Adrenal gland (tissue), 12 donors: Measurements from ENCODE around the gene CPOX. TPM values are rescaled to one million over a fixed set of nuclear protein-coding genes. Genes with fewer than 3 reads are reported as not detected.

ENCODE experiments used
- DNase-seq, 7 donors: peaks; one replicate each; pipeline ENCODE4 v3.0.0-alpha.2; 2019 to 2020
- H3K27ac ChIP-seq, 5 donors: fragments of 200-600 bp; sonication (generic) in 4 of 5; 1 replicate in 3 of 5; 2 replicates in 2 of 5; pipeline versions ENCODE4 v1.5.1 to v1.8.0; 2016 to 2020; ENCODE audit warnings: mild to moderate bottlenecking in 1 of 5
- H3K27me3 ChIP-seq: fragments of 200-600 bp; 2 replicates; pipeline ENCODE4 v1.8.0; 2021
- H3K36me3 ChIP-seq, 2 donors: fragments of 200-600 bp; replicated peaks in 1 of 2; 1 replicate in 1 of 2; 2 replicates in 1 of 2; pipeline versions ENCODE4 v1.5.1 to v1.8.0; 2018 to 2022
- H3K4me1 ChIP-seq, 2 donors: fragments of 200-600 bp; replicated peaks in 1 of 2; 1 replicate in 1 of 2; 2 replicates in 1 of 2; pipeline versions ENCODE4 v1.5.1 to v1.8.0; 2018 to 2021
- H3K4me3 ChIP-seq, 4 donors: fragments of 200-600 bp; sonication (generic) in 3 of 4; one replicate each; pipeline ENCODE4 v1.5.1; 2016 to 2018
- H3K9me3 ChIP-seq, 3 donors: fragments of 200-600 bp; sonication (generic) in 1 of 3; replicated peaks in 1 of 3; 1 replicate in 2 of 3; 2 replicates in 1 of 3; pipeline versions ENCODE4 v1.5.1 to v1.8.0; 2016 to 2021
- POLR2A ChIP-seq, 2 donors: fragments of 450-650 bp; IDR thresholded peaks; one replicate each; pipeline ENCODE4 v1.6.1; 2017; ENCODE audit warnings: antibody characterized with exemption in 2 of 2, mild to moderate bottlenecking in 2 of 2, moderate library complexity in 1 of 2
- WGBS, 4 donors: extraction: QIAGEN DNeasy Blood & Tissue Kit in 2 of 4; methylation state at CpG; one replicate each; pipeline versions ENCODE4 v1.1.5 to v1.1.7; 2013 to 2017; 5-methylcytosine and 5-hydroxymethylcytosine counted together
- intact Hi-C, 2 donors: fragments of 100-400 bp; cut with DNase I; formaldehyde crosslinking; loops; one replicate each; pipeline versions ENCODE4 v1.14.1 to v1.15.0; 2022 to 2023
- polyA plus RNA-seq, 3 donors: library from polyadenylated mRNA; stranded (reverse); fragments of 200-250 nt in 2 of 3; fragments of 350-450 nt in 1 of 3; fragmentation: Illumina TruSeq in 1 of 3; extraction: RNeasy Lipid Tissue Mini Kit (QIAGEN cat#74804) in 1 of 3; gene quantifications; one replicate each; pipeline ENCODE4 v1.2.3, GENCODE V29; 2013 to 2014
- total RNA-seq, 9 donors: library from RNA; depleted of rRNA in 4 of 9; stranded (reverse); fragments of >200 nt in 4 of 9; fragments of 120-200 nt in 1 of 9; fragmentation: NEBNext Ultra II Directional in 1 of 9; extraction: Animal tissue kit (Norgen Biotek cat#: 25700) in 1 of 9; gene quantifications; one replicate each; pipeline versions ENCODE4 v1.1.0 to v1.2.4, GENCODE V29; 2013 to 2023
- TF ChIP-seq, protein P1 (sequence below), 6 experiments: fragments of 450-650 bp in 4 of 6; fragments of 200-600 bp in 2 of 6; sonication (generic) in 1 of 6; IDR thresholded peaks; 1 replicate in 5 of 6; 2 replicates in 1 of 6; pipeline versions ENCODE4 v1.5.1 to v1.8.0; 2016 to 2021; ENCODE audit warnings: antibody characterized with exemption in 6 of 6, mild to moderate bottlenecking in 2 of 6, moderate library complexity in 1 of 6
- donor health status: healthy with polysubstance abuse.
- donor health status: Bipolar disorder and iron deficiency.
- donor health status: DM: yes; HTN: yes; CAD: no.
- donor health status: DM: no; HTN: no; CAD: no.
- donor health status: DM: no; HTN: no; CAD: no.
- donor health status: DM: yes; HTN: yes; CAD: no.

CPOX gene
- total and polyA plus RNA-seq, 12 donors: 9.0 to 59.8 (median 21.7) TPM

- no peak for DNase-seq
- no peak for TF ChIP-seq POLR2A (IDR thresholded peaks at IDR 0.05)
- TF ChIP-seq, protein P1, sequence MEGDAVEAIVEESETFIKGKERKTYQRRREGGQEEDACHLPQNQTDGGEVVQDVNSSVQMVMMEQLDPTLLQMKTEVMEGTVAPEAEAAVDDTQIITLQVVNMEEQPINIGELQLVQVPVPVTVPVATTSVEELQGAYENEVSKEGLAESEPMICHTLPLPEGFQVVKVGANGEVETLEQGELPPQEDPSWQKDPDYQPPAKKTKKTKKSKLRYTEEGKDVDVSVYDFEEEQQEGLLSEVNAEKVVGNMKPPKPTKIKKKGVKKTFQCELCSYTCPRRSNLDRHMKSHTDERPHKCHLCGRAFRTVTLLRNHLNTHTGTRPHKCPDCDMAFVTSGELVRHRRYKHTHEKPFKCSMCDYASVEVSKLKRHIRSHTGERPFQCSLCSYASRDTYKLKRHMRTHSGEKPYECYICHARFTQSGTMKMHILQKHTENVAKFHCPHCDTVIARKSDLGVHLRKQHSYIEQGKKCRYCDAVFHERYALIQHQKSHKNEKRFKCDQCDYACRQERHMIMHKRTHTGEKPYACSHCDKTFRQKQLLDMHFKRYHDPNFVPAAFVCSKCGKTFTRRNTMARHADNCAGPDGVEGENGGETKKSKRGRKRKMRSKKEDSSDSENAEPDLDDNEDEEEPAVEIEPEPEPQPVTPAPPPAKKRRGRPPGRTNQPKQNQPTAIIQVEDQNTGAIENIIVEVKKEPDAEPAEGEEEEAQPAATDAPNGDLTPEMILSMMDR (IDR thresholded peaks at IDR 0.05): no peak
- no peaks in the 10 kb centered on the region for H3K36me3 ChIP-seq
- no peak overlapping the region for H3K4me3 ChIP-seq
- intact Hi-C loops: no loop called here
- peaks cover 3% of the 10 kb centered on the region for H3K27me3 ChIP-seq
- no peak overlapping the region for H3K27ac ChIP-seq
- WGBS, 4 donors: 85 to 91% (median 87%) methylated on average over 1 of the region's 1 CpG
- H3K9me3 ChIP-seq: no peaks in the 10 kb centered on the region
- no peaks in the 10 kb centered on the region for H3K4me1 ChIP-seq
Observed at GRCh38 chr3:98541695-98542094, 51.7 kb downstream of the CPOX start.

GRCh38 chr3:98540346-98540745, 53.1 kb downstream of the CPOX start:
- H3K9me3 ChIP-seq: no peaks in the 10 kb centered on the region
- intact Hi-C loops: no loop called here
- H3K4me1 ChIP-seq: no peaks in the 10 kb centered on the region
- H3K36me3 ChIP-seq: no peaks in the 10 kb centered on the region
- no peak overlapping the region for H3K27ac ChIP-seq
- DNase-seq: no peak
- no peak for TF ChIP-seq POLR2A (IDR thresholded peaks at IDR 0.05)
- TF ChIP-seq, protein P1 (IDR thresholded peaks at IDR 0.05): no peak
- H3K4me3 ChIP-seq: no peak overlapping the region
- peaks cover 3% of the 10 kb centered on the region for H3K27me3 ChIP-seq
- 34 to 48% (median 44%) methylated on average over 3 of the region's 3 CpGs for WGBS, 4 donors

DNA sequence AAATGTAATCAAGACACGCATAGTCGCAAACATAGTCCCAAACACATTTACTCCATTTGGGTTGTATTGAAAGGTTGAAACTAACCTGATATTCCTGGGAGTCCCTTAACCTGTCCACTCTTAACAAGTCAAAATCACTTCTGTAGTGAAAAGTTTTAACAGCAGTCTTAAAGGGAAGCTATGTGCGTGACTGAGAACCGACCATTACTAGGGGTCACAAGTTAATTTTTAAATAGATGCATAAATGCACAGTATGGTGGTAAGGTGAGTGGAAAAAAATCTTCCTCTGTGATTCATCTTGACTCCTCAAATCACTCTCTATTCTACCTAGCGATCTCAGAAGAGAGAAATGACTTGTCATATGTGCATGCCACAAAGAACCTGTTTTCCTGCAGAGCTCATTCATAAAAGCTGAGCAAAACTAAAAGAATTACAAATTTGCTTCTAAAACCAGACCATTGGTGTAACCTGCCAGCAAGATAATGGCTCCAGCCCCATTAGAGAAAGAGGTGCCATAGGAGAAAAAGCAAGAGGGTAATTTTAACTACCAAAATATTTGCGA, 56.9 kb downstream of the CPOX start:
- 87 to 91% (median 90%) methylated on average over 6 of the region's 6 CpGs for WGBS, 4 donors

DNA sequence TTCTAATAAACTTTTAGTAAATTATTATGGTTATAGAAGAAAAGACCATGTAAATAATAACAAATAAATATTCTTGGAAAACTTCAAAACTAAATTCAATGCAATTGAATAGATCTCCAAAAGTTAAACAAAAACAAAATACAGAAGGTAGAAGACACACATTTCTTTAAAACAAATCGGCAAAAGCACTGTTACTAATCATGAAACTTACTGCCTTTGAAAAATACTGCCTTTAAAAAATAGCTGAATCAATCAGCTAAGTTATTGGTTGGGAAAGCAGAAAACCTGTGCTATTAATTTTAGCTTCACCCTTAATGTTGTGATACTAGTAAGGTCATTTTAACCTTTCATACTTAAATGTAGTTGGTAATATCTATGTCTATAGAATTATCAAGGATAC, 58.7 kb downstream of the CPOX start:
- TF ChIP-seq POLR2A (IDR thresholded peaks at IDR 0.05): no peak
- TF ChIP-seq, protein P1 (IDR thresholded peaks at IDR 0.05): no peak
- no peaks in the 10 kb centered on the region for H3K36me3 ChIP-seq
- H3K27me3 ChIP-seq: no peaks in the 10 kb centered on the region
- intact Hi-C loops: no loop called here
- H3K4me3 ChIP-seq: no peak overlapping the region
- 87 to 92% (median 89%) methylated on average over 1 of the region's 1 CpG for WGBS, 4 donors
- H3K4me1 ChIP-seq: no peaks in the 10 kb centered on the region
- DNase-seq: no peak
- H3K9me3 ChIP-seq: no peaks in the 10 kb centered on the region
- H3K27ac ChIP-seq: no peak overlapping the region

More for the DNA sequence above, 56.9 kb downstream of the CPOX start:
- Histone ChIP-seq H3K4me1 (no peaks in the 10 kb centered on the region), H3K27me3 (no peaks in the 10 kb centered on the region), H3K4me3 (no peak overlapping the region), H3K36me3 (no peaks in the 10 kb centered on the region), H3K27ac (no peak overlapping the region), H3K9me3 (no peaks in the 10 kb centered on the region)
- no peak for TF ChIP-seq POLR2A (IDR thresholded peaks at IDR 0.05)
- TF ChIP-seq, protein P1 (IDR thresholded peaks at IDR 0.05): no peak
- intact Hi-C loops: no loop called here
- DNase-seq: no peak
